Hematopoietic multipotent progenitor cell treated with erythropoietin and hydrocortisone succinate and interleukin-3 and kit ligand, for 8 days (in vitro differentiated cells): ENCODE measurements around the gene SVOPL.
A peak's percentile ranks its signal among the peaks of the same experiment; 100 is the strongest.
"Not testable (repeated sequence)": the region's sequence is repeated elsewhere in the genome, so short reads cannot be mapped to it uniquely, and the experiment has no call there.

Experiments used
- DNase-seq: peaks from one replicate; pipeline ENCODE4 v3.0.0-alpha.2; 2015

Gene SVOPL

GRCh38 chr7:138699661-138700060 lies 1.5 kb downstream of the SVOPL start:
- DNase-seq, result no peak

- no peak for DNase-seq
Observed at GRCh38 chr7:138698281-138698680, 2.9 kb downstream of the SVOPL start.

GRCh38 chr7:138697535-138698182 lies 3.5 kb downstream of the SVOPL start:
- DNase-seq, result no peak

- DNase-seq, result not testable (repeated sequence)
Observed at GRCh38 chr7:138695776-138696175, 5.4 kb downstream of the SVOPL start.

GRCh38 chr7:138695106-138695505 lies 6.1 kb downstream of the SVOPL start:
- no peak for DNase-seq

GRCh38 chr7:138691178-138691577 lies 10.0 kb downstream of the SVOPL start:
- no peak for DNase-seq

GRCh38 chr7:138690495-138690894 lies 10.7 kb downstream of the SVOPL start:
- DNase-seq, result no peak

GRCh38 chr7:138688037-138688436 lies 13.1 kb downstream of the SVOPL start:
- DNase-seq, result not testable (repeated sequence)

- DNase-seq, result no peak
Observed at GRCh38 chr7:138684340-138684739, 16.8 kb downstream of the SVOPL start.

- no peak for DNase-seq
Observed at GRCh38 chr7:138679793-138680192, 21.4 kb downstream of the SVOPL start.

- peak; percentile 61 for DNase-seq
Observed at GRCh38 chr7:138670594-138670993, 30.6 kb downstream of the SVOPL start.

- DNase-seq, result no peak
Observed at GRCh38 chr7:138669364-138669763, 31.8 kb downstream of the SVOPL start.

- no peak for DNase-seq
Observed at GRCh38 chr7:138668946-138669345, 32.2 kb downstream of the SVOPL start.

- DNase-seq, result no peak
Observed at GRCh38 chr7:138668229-138668596, 32.9 kb downstream of the SVOPL start.

GRCh38 chr7:138667535-138668228 lies 33.5 kb downstream of the SVOPL start:
- peak; percentile 36 for DNase-seq

GRCh38 chr7:138666385-138666784 lies 34.8 kb downstream of the SVOPL start:
- DNase-seq, result no peak

GRCh38 chr7:138665669-138666140 lies 35.5 kb downstream of the SVOPL start:
- no peak for DNase-seq

GRCh38 chr7:138665249-138665648 lies 35.9 kb downstream of the SVOPL start:
- DNase-seq, result no peak

- DNase-seq, result peak; percentile 33
Observed at GRCh38 chr7:138663725-138664710, 37.1 kb downstream of the SVOPL start.

GRCh38 chr7:138662991-138663320 lies 38.2 kb downstream of the SVOPL start:
- no peak for DNase-seq

GRCh38 chr7:138662076-138662990 lies 38.8 kb downstream of the SVOPL start:
- DNase-seq, result no peak

GRCh38 chr7:138661069-138661635 lies 40.0 kb downstream of the SVOPL start:
- DNase-seq, result no peak
